Measurements from ENCODE around the gene DRAM1.
A peak's percentile ranks its signal among the peaks of the same experiment; 100 is the strongest.
"Not testable (repeated sequence)": the region's sequence is repeated elsewhere in the genome, so short reads cannot be mapped to it uniquely, and the experiment has no call there.

Gene DRAM1

GRCh38 chr12:101878243-101878821 is 952 bp downstream of the DRAM1 start:
- Histone ChIP-seq H3K36me3 (ENCODE audit: control insufficient read depth in 2 of 2, insufficient read depth in 2 of 2, low read length in 2 of 2) (no peaks in the 10 kb centered on the region), H3K9ac (ENCODE audit: low read length in 2 of 2) (peak overlapping the region; percentile 94 to 96), H3K27me3 (ENCODE audit: control insufficient read depth in 1 of 2, insufficient read depth in 2 of 2, low read length in 2 of 2) (no peaks in the 10 kb centered on the region), H3K4me3 (ENCODE audit: low read length in 2 of 2) (peak overlapping the region; percentile 77 to 98), H3K9me3 (ENCODE audit: control insufficient read depth in 2 of 2, low read length in 2 of 2) (no peaks in the 10 kb centered on the region), H3K27ac (ENCODE audit: low read length) (peak overlapping the region; percentile 88), H3K4me1 (ENCODE audit: control insufficient read depth, insufficient read depth, low read length) (peaks cover 6% of the 10 kb centered on the region)

DNA sequence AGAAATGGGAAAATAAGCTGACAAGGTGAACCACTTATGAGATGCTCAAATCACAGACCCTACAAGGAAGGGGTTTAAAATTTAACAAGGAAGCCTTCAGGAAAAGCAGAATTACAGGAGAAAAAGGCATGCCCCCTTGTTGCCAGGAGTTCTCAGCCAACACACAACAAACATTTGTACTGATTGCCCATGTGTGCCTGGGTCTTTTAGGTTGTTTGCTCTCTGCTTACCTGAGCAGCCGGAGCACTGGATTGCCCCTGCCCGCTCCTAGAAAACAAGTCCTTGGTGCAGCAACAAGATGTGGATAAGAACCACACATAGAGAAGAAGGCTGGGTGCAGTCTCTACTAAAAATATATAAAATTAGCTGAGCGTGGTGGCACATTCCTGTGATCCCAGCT is 3.4 kb downstream of the DRAM1 start:
- H3K4me3 ChIP-seq (ENCODE audit: low read length in 2 of 2), result no peak overlapping the region
- H3K9me3 ChIP-seq (ENCODE audit: control insufficient read depth in 2 of 2, low read length in 2 of 2), result no peaks in the 10 kb centered on the region
- H3K9ac ChIP-seq (ENCODE audit: low read length in 2 of 2), result no peak overlapping the region
- no peak overlapping the region for H3K27ac ChIP-seq (ENCODE audit: low read length)
- H3K36me3 ChIP-seq (ENCODE audit: control insufficient read depth in 2 of 2, insufficient read depth in 2 of 2, low read length in 2 of 2), result no peaks in the 10 kb centered on the region
- peaks cover 6% of the 10 kb centered on the region for H3K4me1 ChIP-seq (ENCODE audit: control insufficient read depth, insufficient read depth, low read length)
- no peaks in the 10 kb centered on the region for H3K27me3 ChIP-seq (ENCODE audit: control insufficient read depth in 1 of 2, insufficient read depth in 2 of 2, low read length in 2 of 2)

- Histone ChIP-seq H3K27ac (ENCODE audit: low read length) (no peak overlapping the region), H3K27me3 (ENCODE audit: control insufficient read depth in 1 of 2, insufficient read depth in 2 of 2, low read length in 2 of 2) (no peaks in the 10 kb centered on the region), H3K36me3 (ENCODE audit: control insufficient read depth in 2 of 2, insufficient read depth in 2 of 2, low read length in 2 of 2) (no peaks in the 10 kb centered on the region), H3K4me1 (ENCODE audit: control insufficient read depth, insufficient read depth, low read length) (peaks cover 6% of the 10 kb centered on the region), H3K9ac (ENCODE audit: low read length in 2 of 2) (no peak overlapping the region), H3K4me3 (ENCODE audit: low read length in 2 of 2) (no peak overlapping the region), H3K9me3 (ENCODE audit: control insufficient read depth in 2 of 2, low read length in 2 of 2) (no peaks in the 10 kb centered on the region)
Observed at GRCh38 chr12:101881228-101881627, 3.8 kb downstream of the DRAM1 start.

- Histone ChIP-seq H3K4me3 (ENCODE audit: low read length in 2 of 2) (no peak overlapping the region), H3K36me3 (ENCODE audit: control insufficient read depth in 2 of 2, insufficient read depth in 2 of 2, low read length in 2 of 2) (no peaks in the 10 kb centered on the region), H3K4me1 (ENCODE audit: control insufficient read depth, insufficient read depth, low read length) (no peaks in the 10 kb centered on the region), H3K27ac (ENCODE audit: low read length) (no peak overlapping the region), H3K9me3 (ENCODE audit: control insufficient read depth in 2 of 2, low read length in 2 of 2) (no peaks in the 10 kb centered on the region), H3K27me3 (ENCODE audit: control insufficient read depth in 1 of 2, insufficient read depth in 2 of 2, low read length in 2 of 2) (no peaks in the 10 kb centered on the region), H3K9ac (ENCODE audit: low read length in 2 of 2) (no peak overlapping the region)
Observed at GRCh38 chr12:101884174-101884573, 6.8 kb downstream of the DRAM1 start.

DNA sequence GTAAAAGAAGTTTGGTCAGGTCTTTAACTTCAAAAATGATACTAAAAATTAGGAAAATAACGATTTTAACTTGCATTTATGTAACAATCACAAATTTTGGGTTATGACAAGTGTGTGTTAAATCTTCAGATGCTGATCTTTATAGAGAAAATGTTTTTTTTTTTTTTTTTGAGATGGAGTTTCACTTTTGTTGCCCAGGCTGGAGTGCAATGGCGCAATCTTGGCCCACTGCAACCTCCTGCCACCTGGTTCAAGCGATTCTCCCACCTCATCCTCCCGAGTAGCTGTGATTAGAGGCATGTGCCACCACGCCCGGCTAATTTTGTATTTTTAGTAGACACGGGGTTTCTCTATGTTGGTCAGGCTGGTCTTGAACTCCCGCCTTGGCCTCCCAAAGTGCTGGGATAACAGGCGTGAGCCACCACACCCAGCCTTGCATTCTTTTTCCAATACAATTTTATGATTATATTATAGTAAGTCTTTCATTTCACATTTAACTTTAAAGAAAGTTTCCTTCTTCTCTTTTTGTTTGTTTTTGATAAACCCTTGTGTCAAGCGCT is 7.5 kb downstream of the DRAM1 start:
- not testable (repeated sequence) for H3K9ac ChIP-seq (ENCODE audit: low read length in 2 of 2); H3K4me1 ChIP-seq (ENCODE audit: control insufficient read depth, insufficient read depth, low read length); H3K4me3 ChIP-seq (ENCODE audit: low read length in 2 of 2); H3K27ac ChIP-seq (ENCODE audit: low read length); H3K9me3 ChIP-seq (ENCODE audit: control insufficient read depth in 2 of 2, low read length in 2 of 2); H3K27me3 ChIP-seq (ENCODE audit: control insufficient read depth in 1 of 2, insufficient read depth in 2 of 2, low read length in 2 of 2); H3K36me3 ChIP-seq (ENCODE audit: control insufficient read depth in 2 of 2, insufficient read depth in 2 of 2, low read length in 2 of 2)

- H3K4me3 ChIP-seq (ENCODE audit: low read length in 2 of 2), result no peak overlapping the region
Observed at GRCh38 chr12:101885912-101886561, 8.7 kb downstream of the DRAM1 start.

GRCh38 chr12:101889211-101889752 is 11.9 kb downstream of the DRAM1 start:
- H3K9ac ChIP-seq (ENCODE audit: low read length in 2 of 2), result no peak overlapping the region
- peaks cover 5% of the 10 kb centered on the region for H3K4me1 ChIP-seq (ENCODE audit: control insufficient read depth, insufficient read depth, low read length)
- H3K36me3 ChIP-seq (ENCODE audit: control insufficient read depth in 2 of 2, insufficient read depth in 2 of 2, low read length in 2 of 2), result no peaks in the 10 kb centered on the region
- H3K27ac ChIP-seq (ENCODE audit: low read length), result no peak overlapping the region
- H3K27me3 ChIP-seq (ENCODE audit: control insufficient read depth in 1 of 2, insufficient read depth in 2 of 2, low read length in 2 of 2), result no peaks in the 10 kb centered on the region
- H3K4me3 ChIP-seq (ENCODE audit: low read length in 2 of 2), result no peak overlapping the region
- no peaks in the 10 kb centered on the region for H3K9me3 ChIP-seq (ENCODE audit: control insufficient read depth in 2 of 2, low read length in 2 of 2)

More at GRCh38 chr12:101885912-101886561, 8.7 kb downstream of the DRAM1 start:
- Histone ChIP-seq H3K9ac (ENCODE audit: low read length in 2 of 2) (no peak overlapping the region), H3K36me3 (ENCODE audit: control insufficient read depth in 2 of 2, insufficient read depth in 2 of 2, low read length in 2 of 2) (no peaks in the 10 kb centered on the region), H3K27ac (ENCODE audit: low read length) (no peak overlapping the region), H3K4me1 (ENCODE audit: control insufficient read depth, insufficient read depth, low read length) (no peaks in the 10 kb centered on the region), H3K27me3 (ENCODE audit: control insufficient read depth in 1 of 2, insufficient read depth in 2 of 2, low read length in 2 of 2) (no peaks in the 10 kb centered on the region), H3K9me3 (ENCODE audit: control insufficient read depth in 2 of 2, low read length in 2 of 2) (no peaks in the 10 kb centered on the region)

- H3K9ac ChIP-seq (ENCODE audit: low read length in 2 of 2), result peak overlapping the region in 1 of 2 donors; percentile 15
- H3K27ac ChIP-seq (ENCODE audit: low read length), result peak overlapping the region; percentile 20
- no peaks in the 10 kb centered on the region for H3K9me3 ChIP-seq (ENCODE audit: control insufficient read depth in 2 of 2, low read length in 2 of 2)
- no peaks in the 10 kb centered on the region for H3K36me3 ChIP-seq (ENCODE audit: control insufficient read depth in 2 of 2, insufficient read depth in 2 of 2, low read length in 2 of 2)
- H3K4me3 ChIP-seq (ENCODE audit: low read length in 2 of 2), result no peak overlapping the region
- H3K4me1 ChIP-seq (ENCODE audit: control insufficient read depth, insufficient read depth, low read length), result peaks cover 5% of the 10 kb centered on the region
- H3K27me3 ChIP-seq (ENCODE audit: control insufficient read depth in 1 of 2, insufficient read depth in 2 of 2, low read length in 2 of 2), result no peaks in the 10 kb centered on the region
Observed at GRCh38 chr12:101891462-101891971, 14.1 kb downstream of the DRAM1 start.

DNA sequence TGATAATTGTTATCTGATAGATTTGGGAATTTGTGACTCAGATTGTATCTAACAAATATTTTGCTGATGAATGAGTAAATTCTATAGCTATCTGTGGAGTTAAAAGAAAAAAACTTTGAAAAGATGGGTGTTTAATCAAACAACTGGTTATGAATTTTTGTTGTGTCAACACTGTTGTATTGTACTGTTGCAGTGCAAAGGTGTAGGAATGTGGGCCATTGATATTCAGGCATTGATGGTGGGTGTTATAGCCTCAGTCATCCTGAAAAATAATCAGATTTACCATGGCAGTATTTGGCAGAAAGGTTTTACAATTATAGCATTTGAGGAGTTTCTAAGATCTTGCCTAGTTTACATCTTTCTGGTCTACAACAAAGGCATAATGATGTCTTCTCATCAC is 15.4 kb downstream of the DRAM1 start:
- H3K4me1 ChIP-seq (ENCODE audit: control insufficient read depth, insufficient read depth, low read length), result peaks cover 5% of the 10 kb centered on the region
- no peak overlapping the region for H3K9ac ChIP-seq (ENCODE audit: low read length in 2 of 2)
- H3K27ac ChIP-seq (ENCODE audit: low read length), result no peak overlapping the region
- no peak overlapping the region for H3K4me3 ChIP-seq (ENCODE audit: low read length in 2 of 2)
- no peaks in the 10 kb centered on the region for H3K9me3 ChIP-seq (ENCODE audit: control insufficient read depth in 2 of 2, low read length in 2 of 2)
- no peaks in the 10 kb centered on the region for H3K36me3 ChIP-seq (ENCODE audit: control insufficient read depth in 2 of 2, insufficient read depth in 2 of 2, low read length in 2 of 2)
- H3K27me3 ChIP-seq (ENCODE audit: control insufficient read depth in 1 of 2, insufficient read depth in 2 of 2, low read length in 2 of 2), result no peaks in the 10 kb centered on the region

DNA sequence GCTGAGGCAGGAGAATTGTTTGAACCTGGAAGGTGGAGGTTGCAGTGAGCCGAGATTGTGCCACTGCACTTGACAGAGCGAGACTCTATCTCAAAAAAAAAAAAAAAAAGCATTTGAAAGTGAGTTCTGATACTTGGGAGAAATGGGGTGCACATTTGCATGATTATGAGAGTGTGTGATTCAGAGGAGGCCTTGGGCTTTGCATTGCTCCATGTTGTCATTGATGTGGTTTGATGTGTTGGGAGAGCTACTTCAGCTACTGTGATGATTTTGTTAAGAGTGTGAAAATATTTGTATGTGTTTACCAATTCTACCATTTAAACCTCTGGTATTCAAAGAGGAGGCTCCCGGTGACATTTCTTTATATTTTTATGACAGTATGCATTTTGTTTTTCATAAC is 24.4 kb downstream of the DRAM1 start:
- Histone ChIP-seq H3K9ac (ENCODE audit: low read length in 2 of 2) (no peak overlapping the region), H3K27me3 (ENCODE audit: control insufficient read depth in 1 of 2, insufficient read depth in 2 of 2, low read length in 2 of 2) (no peaks in the 10 kb centered on the region), H3K4me1 (ENCODE audit: control insufficient read depth, insufficient read depth, low read length) (no peaks in the 10 kb centered on the region), H3K4me3 (ENCODE audit: low read length in 2 of 2) (no peak overlapping the region), H3K36me3 (ENCODE audit: control insufficient read depth in 2 of 2, insufficient read depth in 2 of 2, low read length in 2 of 2) (peaks cover 2% of the 10 kb centered on the region in 2 donors), H3K27ac (ENCODE audit: low read length) (no peak overlapping the region), H3K9me3 (ENCODE audit: control insufficient read depth in 2 of 2, low read length in 2 of 2) (no peaks in the 10 kb centered on the region)

DNA sequence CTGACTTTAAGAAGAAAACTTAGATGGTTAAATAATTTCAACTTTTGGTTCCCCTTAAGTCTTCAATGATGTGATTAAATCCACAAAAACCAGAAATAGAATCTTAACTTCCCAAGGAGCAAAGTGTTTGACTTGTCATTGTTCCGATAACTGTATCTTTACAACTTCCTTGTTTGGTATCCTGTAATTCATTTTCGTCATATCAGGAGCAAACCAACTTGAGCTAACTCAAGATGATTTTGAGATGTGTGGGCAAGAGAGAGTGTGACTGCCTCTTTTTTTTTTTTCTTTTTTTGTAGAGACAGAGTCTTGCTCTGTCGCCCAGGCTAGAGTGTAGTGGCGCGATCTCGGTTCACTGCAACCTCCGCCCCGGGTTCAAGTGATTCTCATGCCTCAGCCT is 25.3 kb downstream of the DRAM1 start:
- no peaks in the 10 kb centered on the region for H3K9me3 ChIP-seq (ENCODE audit: control insufficient read depth in 2 of 2, low read length in 2 of 2)
- H3K27ac ChIP-seq (ENCODE audit: low read length), result no peak overlapping the region
- no peak overlapping the region for H3K9ac ChIP-seq (ENCODE audit: low read length in 2 of 2)
- no peaks in the 10 kb centered on the region for H3K4me1 ChIP-seq (ENCODE audit: control insufficient read depth, insufficient read depth, low read length)
- H3K4me3 ChIP-seq (ENCODE audit: low read length in 2 of 2), result no peak overlapping the region
- H3K36me3 ChIP-seq (ENCODE audit: control insufficient read depth in 2 of 2, insufficient read depth in 2 of 2, low read length in 2 of 2), result peaks cover 2% of the 10 kb centered on the region in 2 donors
- H3K27me3 ChIP-seq (ENCODE audit: control insufficient read depth in 1 of 2, insufficient read depth in 2 of 2, low read length in 2 of 2), result no peaks in the 10 kb centered on the region

All from stomach smooth muscle (tissue), 2 donors.